Ishikawa (cell line): Measurements from ENCODE around the gene ANKAR.

Experiments used
- CEBPB ChIP-seq: IDR thresholded peaks from 2 replicates; pipeline ENCODE4 v1.6.1; 2012
- CREB1 ChIP-seq: IDR thresholded peaks from 2 replicates; pipeline ENCODE4 v1.6.1; 2012; ENCODE audit warnings: low read depth
- EGR1 ChIP-seq: IDR thresholded peaks from 2 replicates; pipeline ENCODE4 v1.6.1; 2012
- EP300 ChIP-seq: IDR thresholded peaks from 2 replicates; pipeline ENCODE4 v1.6.1; 2012; ENCODE audit warnings: borderline replicate concordance
- FOXM1 ChIP-seq: IDR thresholded peaks from 2 replicates; pipeline ENCODE4 v1.6.1; 2012; ENCODE audit warnings: low read depth, borderline replicate concordance
- NFIC ChIP-seq: IDR thresholded peaks from 2 replicates; pipeline ENCODE4 v1.6.1; 2012
- RAD21 ChIP-seq: IDR thresholded peaks from 2 replicates; pipeline ENCODE4 v1.6.1; 2012; ENCODE audit warnings: low read depth
- TAF1 ChIP-seq: IDR thresholded peaks from 2 replicates; pipeline ENCODE4 v1.6.1; 2012; ENCODE audit warnings: low read depth, mild to moderate bottlenecking
- TCF12 ChIP-seq: IDR thresholded peaks from 2 replicates; pipeline ENCODE4 v1.6.1; 2012; ENCODE audit warnings: low read depth
- TEAD4 ChIP-seq: IDR thresholded peaks from 2 replicates; pipeline ENCODE4 v1.6.1; 2012
- USF1 ChIP-seq: IDR thresholded peaks from 2 replicates; pipeline ENCODE4 v1.6.1; 2012
- YY1 ChIP-seq: IDR thresholded peaks from 2 replicates; pipeline ENCODE4 v1.6.1; 2012; ENCODE audit warnings: low read depth
- ZBTB7A ChIP-seq: IDR thresholded peaks from 2 replicates; pipeline ENCODE4 v1.6.1; 2012; ENCODE audit warnings: low read depth
- TF ChIP-seq, protein P1 (sequence below): IDR thresholded peaks from 2 replicates; pipeline ENCODE4 v1.6.1; 2012
- TF ChIP-seq, protein P2 (sequence below): IDR thresholded peaks from 2 replicates; pipeline ENCODE4 v1.6.1; 2012; ENCODE audit warnings: low read depth, mild to moderate bottlenecking

ANKAR gene

DNA sequence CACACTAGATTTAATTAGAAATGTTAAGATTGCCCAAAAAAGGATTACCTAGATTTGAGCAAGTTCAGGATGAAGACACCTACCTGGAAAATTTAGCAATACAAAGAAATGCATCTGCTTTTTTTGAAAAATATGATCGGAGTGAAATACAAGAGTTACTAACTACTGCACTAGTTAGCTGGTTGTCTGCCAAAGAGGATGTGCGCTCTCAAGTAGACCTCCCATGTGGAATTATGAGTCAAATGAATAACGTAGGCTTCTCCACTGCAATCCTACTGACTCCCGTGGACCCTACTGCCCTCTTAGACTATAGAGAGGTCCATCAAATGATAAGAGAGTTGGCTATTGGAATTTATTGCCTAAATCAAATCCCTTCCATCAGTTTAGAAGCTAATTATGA is 2.0 kb downstream of the ANKAR start:
- TF ChIP-seq TEAD4 (no peak), FOXM1 (no peak), RAD21 (no peak), EP300 (no peak), YY1 (no peak), CEBPB (no peak)
- TF ChIP-seq, protein P1, sequence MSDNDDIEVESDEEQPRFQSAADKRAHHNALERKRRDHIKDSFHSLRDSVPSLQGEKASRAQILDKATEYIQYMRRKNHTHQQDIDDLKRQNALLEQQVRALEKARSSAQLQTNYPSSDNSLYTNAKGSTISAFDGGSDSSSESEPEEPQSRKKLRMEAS = no peak

- TF ChIP-seq NFIC (no peak), TEAD4 (no peak), EGR1 (no peak), CEBPB (no peak), CREB1 (no peak), EP300 (no peak), RAD21 (no peak), ZBTB7A (no peak), YY1 (no peak), USF1 (no peak), TAF1 (no peak), FOXM1 (no peak), TCF12 (no peak)
- TF ChIP-seq, protein P2, sequence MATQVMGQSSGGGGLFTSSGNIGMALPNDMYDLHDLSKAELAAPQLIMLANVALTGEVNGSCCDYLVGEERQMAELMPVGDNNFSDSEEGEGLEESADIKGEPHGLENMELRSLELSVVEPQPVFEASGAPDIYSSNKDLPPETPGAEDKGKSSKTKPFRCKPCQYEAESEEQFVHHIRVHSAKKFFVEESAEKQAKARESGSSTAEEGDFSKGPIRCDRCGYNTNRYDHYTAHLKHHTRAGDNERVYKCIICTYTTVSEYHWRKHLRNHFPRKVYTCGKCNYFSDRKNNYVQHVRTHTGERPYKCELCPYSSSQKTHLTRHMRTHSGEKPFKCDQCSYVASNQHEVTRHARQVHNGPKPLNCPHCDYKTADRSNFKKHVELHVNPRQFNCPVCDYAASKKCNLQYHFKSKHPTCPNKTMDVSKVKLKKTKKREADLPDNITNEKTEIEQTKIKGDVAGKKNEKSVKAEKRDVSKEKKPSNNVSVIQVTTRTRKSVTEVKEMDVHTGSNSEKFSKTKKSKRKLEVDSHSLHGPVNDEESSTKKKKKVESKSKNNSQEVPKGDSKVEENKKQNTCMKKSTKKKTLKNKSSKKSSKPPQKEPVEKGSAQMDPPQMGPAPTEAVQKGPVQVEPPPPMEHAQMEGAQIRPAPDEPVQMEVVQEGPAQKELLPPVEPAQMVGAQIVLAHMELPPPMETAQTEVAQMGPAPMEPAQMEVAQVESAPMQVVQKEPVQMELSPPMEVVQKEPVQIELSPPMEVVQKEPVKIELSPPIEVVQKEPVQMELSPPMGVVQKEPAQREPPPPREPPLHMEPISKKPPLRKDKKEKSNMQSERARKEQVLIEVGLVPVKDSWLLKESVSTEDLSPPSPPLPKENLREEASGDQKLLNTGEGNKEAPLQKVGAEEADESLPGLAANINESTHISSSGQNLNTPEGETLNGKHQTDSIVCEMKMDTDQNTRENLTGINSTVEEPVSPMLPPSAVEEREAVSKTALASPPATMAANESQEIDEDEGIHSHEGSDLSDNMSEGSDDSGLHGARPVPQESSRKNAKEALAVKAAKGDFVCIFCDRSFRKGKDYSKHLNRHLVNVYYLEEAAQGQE = no peak
- TF ChIP-seq, protein P1 = no peak
Observed at GRCh38 chr2:189679226-189679625, 4.8 kb downstream of the ANKAR start.

DNA sequence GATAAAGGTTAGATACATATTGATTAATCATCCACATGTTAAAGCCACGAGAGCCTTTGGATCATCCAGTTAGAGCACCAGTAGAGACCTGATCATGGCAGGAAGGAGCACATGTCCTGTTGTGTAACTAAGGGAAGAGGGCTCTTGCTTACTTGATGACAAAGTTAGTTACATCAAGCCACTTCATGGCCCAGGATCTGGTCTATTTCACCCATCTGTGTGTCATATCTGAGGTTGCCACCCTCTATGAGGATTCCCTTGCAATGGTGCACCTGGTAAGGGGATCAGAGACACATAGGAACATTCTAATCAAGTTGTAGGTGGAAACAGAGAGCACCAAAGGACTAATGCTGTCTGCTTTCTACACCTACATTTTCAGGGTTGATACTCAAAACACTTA is 6.7 kb downstream of the ANKAR start:
- TF ChIP-seq ZBTB7A (no peak), TAF1 (no peak), NFIC (no peak), TEAD4 (no peak)
- TF ChIP-seq, protein P1 = no peak

DNA sequence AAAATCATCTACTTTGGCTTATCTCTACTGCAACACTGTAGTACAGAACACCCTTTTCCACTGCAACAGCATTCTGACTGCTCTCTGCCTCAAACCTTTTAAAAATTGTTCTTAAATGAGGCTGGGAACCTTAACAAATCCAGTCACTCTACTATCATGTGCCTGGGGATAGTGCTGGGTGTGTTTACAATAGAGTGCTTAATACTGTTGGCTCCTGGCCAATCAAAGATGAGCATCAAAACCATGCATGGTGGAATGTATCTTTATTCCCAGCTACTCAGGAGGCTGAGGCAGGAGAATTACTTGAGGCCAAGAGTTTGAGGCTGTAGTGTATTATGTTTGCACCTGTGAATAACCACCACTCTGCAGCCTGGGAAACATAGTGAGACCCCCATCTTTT is 7.4 kb downstream of the ANKAR start:
- TF ChIP-seq TEAD4 (no peak), CEBPB (no peak), EGR1 (no peak), TAF1 (no peak), YY1 (no peak), ZBTB7A (no peak), USF1 (no peak), EP300 (no peak), RAD21 (no peak), TCF12 (no peak), FOXM1 (no peak), CREB1 (no peak), NFIC (no peak)
- TF ChIP-seq, protein P2 = no peak
- TF ChIP-seq, protein P1 = no peak

- TF ChIP-seq, protein P1 = no peak
- TF ChIP-seq CEBPB (no peak), RAD21 (no peak), NFIC (no peak), TCF12 (no peak), CREB1 (no peak), TEAD4 (no peak), TAF1 (no peak), ZBTB7A (no peak), USF1 (no peak), FOXM1 (no peak), YY1 (no peak), EGR1 (no peak), EP300 (no peak)
- TF ChIP-seq, protein P2 = no peak
Observed at GRCh38 chr2:189683348-189683747, 8.9 kb downstream of the ANKAR start.
